Cardiac septum (tissue), 1 donor: Measurements from ENCODE around the gene RNASET2. TPM values are rescaled to one million over a fixed set of nuclear protein-coding genes. Genes with fewer than 3 reads are reported as not detected.
"Not testable (repeated sequence)": the region's sequence is repeated elsewhere in the genome, so short reads cannot be mapped to it uniquely, and the experiment has no call there.

Experiments
- DNase-seq: peaks from one replicate; pipeline ENCODE4 v3.0.0-alpha.2; 2020; ENCODE audit warnings: low spot score
- intact Hi-C: fragments of 100-400 bp; cut with DNase I; formaldehyde crosslinking; loops from one replicate; pipeline ENCODE4 v1.14.0; 2022
- total RNA-seq: library from RNA; stranded (reverse); fragmentation: NEBNext Ultra II Directional; extraction: Animal tissue kit (Norgen Biotek cat#: 25700); gene quantifications from one replicate; pipeline ENCODE4 v1.2.1, GENCODE V29; 2021
- donor health status: DM: no; HTN: no; CAD: no.

Gene RNASET2
- total RNA-seq, 1 donor from 2014 or later: 9.1 TPM

DNA sequence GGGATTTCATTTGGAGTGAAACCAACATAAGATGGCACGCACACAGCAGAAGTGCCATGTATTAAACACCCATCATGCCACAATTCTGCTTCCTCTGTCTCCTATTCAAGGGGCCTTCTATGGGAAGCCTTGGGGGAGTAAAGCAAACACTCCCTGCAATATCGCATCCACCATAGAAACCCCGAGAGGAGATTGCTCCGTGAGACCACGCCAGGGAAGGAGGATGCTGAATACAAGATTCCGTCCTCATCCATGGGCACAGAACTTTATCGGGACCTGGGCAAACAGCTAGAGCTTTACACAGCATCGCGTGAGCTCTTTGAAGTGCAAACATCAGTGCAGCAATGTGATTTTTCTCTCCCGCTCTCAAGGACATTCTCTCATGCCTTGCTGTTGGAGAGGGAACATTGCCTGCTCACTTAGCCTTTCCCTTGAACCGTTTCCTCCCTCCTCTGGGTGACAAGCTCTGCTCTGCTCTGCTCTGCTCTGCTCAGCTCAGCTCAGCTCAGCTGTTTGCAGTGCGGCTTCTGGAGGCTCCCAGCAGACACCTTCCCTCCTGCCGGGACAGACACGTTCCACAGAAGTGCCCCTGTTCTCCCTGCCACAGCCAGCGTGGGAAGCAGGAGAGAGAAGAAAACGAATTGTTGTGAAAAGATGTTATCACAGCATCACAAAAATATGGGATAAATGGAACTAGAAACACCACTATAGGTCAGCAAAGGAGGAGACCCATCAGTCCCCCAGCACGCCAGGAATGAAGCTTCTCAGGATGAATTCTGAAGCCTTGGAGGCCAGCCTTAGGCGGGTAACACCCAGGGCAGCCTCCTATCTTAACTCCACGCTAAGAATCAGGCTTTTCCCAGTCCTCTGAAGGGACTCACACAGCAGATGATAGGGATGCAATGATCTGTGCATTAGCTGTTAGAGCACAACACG lies 48.2 kb downstream of the RNASET2 start:
- intact Hi-C loops: no loop called here

DNA sequence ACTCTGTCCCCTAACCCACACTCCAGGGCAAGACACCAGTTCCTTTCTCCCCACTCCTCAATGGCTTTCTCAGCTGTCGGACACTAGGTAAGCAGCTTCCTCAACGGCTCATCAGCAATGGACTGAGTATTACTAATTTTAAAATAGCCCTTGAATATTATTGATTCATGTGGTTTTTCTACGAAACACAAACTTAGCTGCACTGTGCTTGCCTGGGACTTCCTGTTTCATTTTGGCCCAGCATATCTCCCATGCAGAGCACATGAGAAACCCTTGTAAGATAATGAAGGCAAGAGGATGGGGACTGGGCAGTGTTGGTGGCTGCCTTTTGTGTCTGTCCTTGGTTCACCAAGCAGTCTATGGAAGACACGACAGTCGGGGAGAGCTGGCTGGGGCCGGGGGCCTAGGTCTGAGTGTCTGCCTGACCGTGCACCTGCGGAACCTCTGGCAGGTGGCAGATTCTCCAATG lies 48.9 kb downstream of the RNASET2 start:
- no peak for DNase-seq
- intact Hi-C loops: no loop called here

More for the DNA sequence above, 48.2 kb downstream of the RNASET2 start:
- no peak for DNase-seq

DNA sequence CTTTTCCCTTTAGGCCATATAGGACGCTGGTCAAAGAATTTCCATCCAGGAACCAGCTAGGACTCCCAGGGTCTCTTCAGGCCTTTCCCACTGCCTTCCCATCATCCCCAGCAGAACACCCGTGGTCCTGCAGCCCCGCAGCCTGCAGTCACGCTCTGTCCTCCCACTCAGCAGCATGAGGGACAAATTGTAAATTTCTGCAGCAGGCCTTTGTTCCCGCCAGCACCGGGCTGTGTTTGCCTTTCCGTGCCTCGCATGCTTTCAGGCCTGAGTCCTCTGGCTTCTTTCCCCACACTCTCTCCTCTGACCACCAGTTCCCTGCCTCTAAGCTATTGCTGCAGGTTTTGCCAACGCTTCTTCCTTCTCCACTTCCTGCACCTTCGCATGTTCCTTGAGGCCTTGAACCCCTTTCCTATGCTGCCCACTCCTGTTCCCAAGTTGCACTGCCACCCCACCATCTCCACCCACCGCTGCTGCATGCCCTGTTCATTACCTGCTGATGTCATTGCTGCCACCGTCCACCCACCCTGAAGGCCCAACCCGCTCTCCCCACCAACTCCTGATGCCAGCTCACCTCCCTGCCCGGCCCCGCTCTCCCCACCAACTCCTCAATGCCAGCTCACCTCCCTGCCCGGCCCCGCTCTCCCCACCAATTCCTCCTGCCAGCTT lies 49.8 kb downstream of the RNASET2 start:
- intact Hi-C loops: no loop called here
- DNase-seq: no peak

GRCh38 chr6:166905505-166906134 lies 50.7 kb downstream of the RNASET2 start:
- no peak for DNase-seq
- intact Hi-C loops: no loop called here

- intact Hi-C loops: no loop called here
- DNase-seq: no peak
Measured at GRCh38 chr6:166905013-166905412, 51.3 kb downstream of the RNASET2 start.

- intact Hi-C loops: no loop called here
- no peak for DNase-seq
Measured at GRCh38 chr6:166904101-166904746, 52.1 kb downstream of the RNASET2 start.

GRCh38 chr6:166903500-166903899 lies 52.9 kb downstream of the RNASET2 start:
- intact Hi-C loops: no loop called here
- no peak for DNase-seq

DNA sequence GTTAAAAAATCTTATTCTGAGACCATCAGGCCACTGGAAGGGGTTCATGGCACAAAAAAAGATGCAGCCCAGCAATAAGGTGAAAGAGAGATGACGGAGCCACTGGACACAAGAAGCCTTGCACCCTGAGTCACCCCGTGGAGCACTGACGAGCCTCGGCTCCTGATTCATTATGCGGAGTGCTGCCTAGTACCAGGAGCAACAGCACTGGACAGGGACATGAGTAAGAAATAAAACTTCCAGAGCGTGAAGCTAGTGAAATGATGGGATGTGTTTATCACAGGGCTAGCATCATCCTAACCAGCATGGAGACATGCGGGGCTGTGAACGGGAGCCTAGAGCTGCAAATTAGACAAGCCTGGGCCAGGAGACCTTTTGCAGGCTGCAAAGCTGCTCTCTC lies 53.3 kb downstream of the RNASET2 start:
- intact Hi-C loops: no loop called here
- DNase-seq: no peak

GRCh38 chr6:166902211-166902755 lies 54.1 kb downstream of the RNASET2 start:
- intact Hi-C loops: no loop called here
- DNase-seq: no peak

GRCh38 chr6:166901626-166902025 lies 54.7 kb downstream of the RNASET2 start:
- intact Hi-C loops: no loop called here
- no peak for DNase-seq

DNA sequence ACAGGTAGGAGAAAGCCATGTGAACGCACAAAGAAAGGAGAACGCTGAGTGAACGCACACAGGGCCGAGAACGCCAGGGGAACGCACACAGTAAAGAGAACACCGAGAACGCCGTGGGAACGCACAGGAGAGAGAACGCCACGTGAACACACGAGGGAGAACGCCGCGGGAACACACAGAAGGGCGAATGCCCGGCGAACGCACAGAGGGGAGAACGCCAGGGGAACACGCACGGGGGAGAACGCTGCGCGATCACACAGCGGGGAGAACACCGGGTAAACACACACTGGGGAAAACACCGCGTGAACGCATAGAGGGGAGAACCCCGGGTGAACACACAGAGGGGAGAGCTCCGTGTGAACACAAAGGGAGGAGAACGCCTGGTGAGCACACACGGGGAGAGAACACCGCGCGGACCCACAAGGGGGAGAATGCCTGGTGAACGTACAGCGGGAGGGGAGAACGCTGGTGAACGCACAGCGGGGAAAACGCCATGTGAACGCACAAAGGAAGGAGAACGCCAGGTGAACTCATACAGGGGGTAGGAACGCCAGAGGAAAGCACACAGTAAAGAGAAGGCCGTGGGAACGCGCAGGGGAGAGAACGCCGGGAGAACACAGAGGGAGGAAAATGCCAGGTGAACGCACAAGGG lies 55.3 kb downstream of the RNASET2 start:
- intact Hi-C loops: no loop called here
- no peak for DNase-seq

- DNase-seq: no peak
- intact Hi-C loops: no loop called here
Measured at GRCh38 chr6:166900130-166900708, 56.1 kb downstream of the RNASET2 start.

DNA sequence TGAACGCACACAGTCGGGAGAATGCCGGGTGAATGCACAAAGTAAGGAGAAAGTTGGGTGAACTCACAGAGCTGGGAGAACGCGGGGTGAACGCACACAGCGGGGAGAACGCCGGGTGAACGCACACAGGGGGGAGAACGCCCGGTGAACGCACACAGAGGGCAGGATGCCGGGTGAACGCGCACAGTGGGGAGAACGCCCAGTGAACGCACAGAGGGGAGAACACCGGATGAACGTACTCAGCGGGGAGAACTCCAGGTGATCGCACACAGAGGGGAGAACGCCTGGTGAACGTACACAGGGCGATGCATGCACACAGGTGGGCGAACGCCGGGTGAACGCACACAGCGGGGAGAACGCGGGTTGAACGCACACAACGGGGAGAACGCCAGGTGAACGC lies 57.4 kb downstream of the RNASET2 start:
- DNase-seq: no peak
- intact Hi-C loops: no loop called here

DNA sequence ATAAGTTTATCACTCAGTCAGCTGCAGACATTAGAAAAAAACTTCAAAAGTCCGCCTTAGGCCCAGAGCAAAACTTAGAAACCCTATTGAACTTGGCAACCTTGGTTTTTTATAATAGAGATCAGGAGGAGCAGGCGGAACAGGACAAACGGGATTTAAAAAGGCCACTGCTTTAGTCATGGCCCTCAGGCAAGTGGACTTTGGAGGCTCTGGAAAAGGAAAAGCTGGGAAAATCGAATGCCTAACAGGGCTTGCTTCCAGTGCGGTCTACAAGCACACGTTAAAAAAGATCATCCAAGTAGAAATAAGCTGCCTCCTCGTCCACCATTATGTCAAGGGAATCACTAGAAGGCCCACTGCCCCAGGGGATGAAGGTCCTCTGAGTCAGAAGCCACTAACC lies 61.7 kb downstream of the RNASET2 start:
- intact Hi-C loops, DNase-seq: not testable (repeated sequence)

DNA sequence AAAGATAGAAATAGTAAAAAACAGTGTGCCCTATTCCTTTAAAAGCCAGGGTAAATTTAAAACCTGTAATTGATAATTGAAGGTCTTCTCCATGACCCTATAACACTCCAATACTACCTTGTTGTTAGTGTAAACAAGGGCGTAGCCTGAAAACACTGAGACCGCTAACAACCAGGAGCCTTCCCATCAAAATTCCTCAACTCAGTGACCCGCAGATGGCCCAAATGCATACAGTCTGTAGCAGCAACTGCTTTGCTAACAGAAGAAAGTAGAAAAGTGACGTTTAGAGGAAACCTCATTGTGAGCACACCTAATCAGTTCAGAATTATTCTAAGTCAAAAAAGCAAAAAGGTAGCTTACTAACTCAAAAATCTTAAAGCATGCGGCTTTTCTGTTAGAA lies 63.9 kb downstream of the RNASET2 start:
- DNase-seq, intact Hi-C loops: not testable (repeated sequence)

DNA sequence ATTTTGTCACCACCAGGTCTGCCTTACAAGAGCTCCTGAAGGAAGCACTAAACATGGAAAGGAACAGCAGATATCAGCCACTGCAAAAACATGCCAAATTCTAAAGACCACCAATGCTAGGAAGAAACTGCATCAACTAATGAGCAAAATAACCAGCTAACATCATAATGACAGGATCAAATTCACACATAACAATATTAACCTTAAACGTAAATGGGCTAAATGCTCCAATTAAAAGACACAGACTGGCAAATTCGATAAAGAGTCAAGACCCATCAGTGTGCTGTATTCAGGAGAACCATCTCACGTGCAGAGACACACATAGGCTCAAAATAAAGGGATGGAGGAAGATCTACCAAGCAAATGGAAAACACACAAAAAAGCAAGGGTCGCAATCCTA lies 69.6 kb downstream of the RNASET2 start:
- DNase-seq, intact Hi-C loops: not testable (repeated sequence)

GRCh38 chr6:166884958-166885357 lies 71.4 kb downstream of the RNASET2 start:
- DNase-seq, intact Hi-C loops: not testable (repeated sequence)

- no peak for DNase-seq
- intact Hi-C loops: no loop called here
Measured at GRCh38 chr6:166879594-166879993, 76.8 kb downstream of the RNASET2 start.
